ENCODE data around the gene PRLR.

Gene PRLR

GRCh38 chr5:35087991-35088390 lies 142.3 kb downstream of the PRLR start:
- no peak for TF ChIP-seq CTCF (IDR thresholded peaks at IDR 0.05; ENCODE audit: control insufficient read depth, extremely low read depth, insufficient read depth)
- DNase-seq (ENCODE audit: low read depth) = no peak
- no peak overlapping the region for H3K4me3 ChIP-seq (ENCODE audit: low read depth, low read length)

GRCh38 chr5:35083150-35083549 lies 147.1 kb downstream of the PRLR start:
- no peak overlapping the region for H3K4me3 ChIP-seq (ENCODE audit: low read depth, low read length)
- DNase-seq (ENCODE audit: low read depth) = no peak
- TF ChIP-seq CTCF (IDR thresholded peaks at IDR 0.05; ENCODE audit: control insufficient read depth, extremely low read depth, insufficient read depth) = no peak

GRCh38 chr5:35082530-35082929 lies 147.8 kb downstream of the PRLR start:
- DNase-seq (ENCODE audit: low read depth) = no peak
- H3K4me3 ChIP-seq (ENCODE audit: low read depth, low read length) = no peak overlapping the region
- no peak for TF ChIP-seq CTCF (IDR thresholded peaks at IDR 0.05; ENCODE audit: control insufficient read depth, extremely low read depth, insufficient read depth)

- DNase-seq (ENCODE audit: low read depth) = no peak
- no peak overlapping the region for H3K4me3 ChIP-seq (ENCODE audit: low read depth, low read length)
- no peak for TF ChIP-seq CTCF (IDR thresholded peaks at IDR 0.05; ENCODE audit: control insufficient read depth, extremely low read depth, insufficient read depth)
Observed at GRCh38 chr5:35081134-35081533, 149.2 kb downstream of the PRLR start.

GRCh38 chr5:35073160-35073559 lies 157.1 kb downstream of the PRLR start:
- TF ChIP-seq CTCF (IDR thresholded peaks at IDR 0.05; ENCODE audit: control insufficient read depth, extremely low read depth, insufficient read depth) = no peak
- DNase-seq (ENCODE audit: low read depth) = no peak
- H3K4me3 ChIP-seq (ENCODE audit: low read depth, low read length) = no peak overlapping the region

- no peak overlapping the region for H3K4me3 ChIP-seq (ENCODE audit: low read depth, low read length)
- DNase-seq (ENCODE audit: low read depth) = no peak
- TF ChIP-seq CTCF (IDR thresholded peaks at IDR 0.05; ENCODE audit: control insufficient read depth, extremely low read depth, insufficient read depth) = no peak
Observed at GRCh38 chr5:35069188-35069587, 161.1 kb downstream of the PRLR start.

GRCh38 chr5:35067985-35068384 lies 162.3 kb downstream of the PRLR start:
- no peak overlapping the region for H3K4me3 ChIP-seq (ENCODE audit: low read depth, low read length)
- no peak for DNase-seq (ENCODE audit: low read depth)
- no peak for TF ChIP-seq CTCF (IDR thresholded peaks at IDR 0.05; ENCODE audit: control insufficient read depth, extremely low read depth, insufficient read depth)
